T-helper 2 cell treated with Interferon-gamma antibody and Interleukin-4, amounts not matched to agents 5 μg/mL and 100 μg/mL, for 36 hours (primary cell): ENCODE results near the gene CAPN12.

ENCODE experiments used
- DNase-seq: peaks from one replicate; pipeline ENCODE4 v3.0.0; 2021; ENCODE audit warnings: low spot score
- H3K27ac Mint-ChIP-seq: one replicate; pipeline ENCODE4 v1.8.0; 2021; ENCODE audit warnings: mild to moderate bottlenecking, mixed read lengths
- H3K27me3 Mint-ChIP-seq: one replicate; pipeline ENCODE4 v1.8.0; 2021; ENCODE audit warnings: low read depth, mixed read lengths
- H3K36me3 Mint-ChIP-seq: one replicate; pipeline ENCODE4 v1.8.0; 2021; ENCODE audit warnings: low read depth, mixed read lengths
- H3K4me1 Mint-ChIP-seq: one replicate; pipeline ENCODE4 v1.8.0; 2021; ENCODE audit warnings: low read depth, mixed read lengths
- H3K4me3 Mint-ChIP-seq: one replicate; pipeline ENCODE4 v1.8.0; 2022; ENCODE audit warnings: mild to moderate bottlenecking, moderate library complexity, mixed read lengths
- H3K9me3 Mint-ChIP-seq: one replicate; pipeline ENCODE4 v1.8.0; 2021; ENCODE audit warnings: mixed read lengths

CAPN12 gene

GRCh38 chr19:38721496-38721895 is 22.8 kb downstream of the CAPN12 start:
- Mint-ChIP-seq H3K27ac (no peak overlapping the region), H3K9me3 (no peaks in the 10 kb centered on the region), H3K36me3 (peaks cover 32% of the 10 kb centered on the region), H3K27me3 (no peaks in the 10 kb centered on the region), H3K4me1 (no peaks in the 10 kb centered on the region), H3K4me3 (no peak overlapping the region)
- no peak for DNase-seq

- no peaks in the 10 kb centered on the region for H3K4me1 Mint-ChIP-seq
- H3K9me3 Mint-ChIP-seq = no peaks in the 10 kb centered on the region
- H3K36me3 Mint-ChIP-seq = peaks cover 27% of the 10 kb centered on the region
- no peak for DNase-seq
- no peaks in the 10 kb centered on the region for H3K27me3 Mint-ChIP-seq
- H3K4me3 Mint-ChIP-seq = no peak overlapping the region
- no peak overlapping the region for H3K27ac Mint-ChIP-seq
These were observed 23.6 kb downstream of the CAPN12 start for GRCh38 chr19:38720559-38721236.

- Mint-ChIP-seq H3K9me3 (no peaks in the 10 kb centered on the region), H3K4me1 (no peaks in the 10 kb centered on the region), H3K4me3 (no peak overlapping the region), H3K36me3 (peaks cover 25% of the 10 kb centered on the region), H3K27ac (no peak overlapping the region), H3K27me3 (no peaks in the 10 kb centered on the region)
- no peak for DNase-seq
These were observed 24.3 kb downstream of the CAPN12 start for GRCh38 chr19:38719761-38720558.

GRCh38 chr19:38718747-38719543 is 25.3 kb downstream of the CAPN12 start:
- H3K27me3 Mint-ChIP-seq = no peaks in the 10 kb centered on the region
- H3K27ac Mint-ChIP-seq = no peak overlapping the region
- no peaks in the 10 kb centered on the region for H3K4me1 Mint-ChIP-seq
- DNase-seq = no peak
- no peak overlapping the region for H3K4me3 Mint-ChIP-seq
- peaks cover 27% of the 10 kb centered on the region for H3K36me3 Mint-ChIP-seq
- H3K9me3 Mint-ChIP-seq = no peaks in the 10 kb centered on the region

- no peak overlapping the region for H3K27ac Mint-ChIP-seq
- H3K36me3 Mint-ChIP-seq = peaks cover 22% of the 10 kb centered on the region
- H3K4me3 Mint-ChIP-seq = no peak overlapping the region
- no peaks in the 10 kb centered on the region for H3K9me3 Mint-ChIP-seq
- no peaks in the 10 kb centered on the region for H3K4me1 Mint-ChIP-seq
- DNase-seq = no peak
- H3K27me3 Mint-ChIP-seq = no peaks in the 10 kb centered on the region
These were observed 26.4 kb downstream of the CAPN12 start for GRCh38 chr19:38717855-38718254.

- no peaks in the 10 kb centered on the region for H3K9me3 Mint-ChIP-seq
- no peaks in the 10 kb centered on the region for H3K4me1 Mint-ChIP-seq
- no peak overlapping the region for H3K4me3 Mint-ChIP-seq
- peaks cover 18% of the 10 kb centered on the region for H3K36me3 Mint-ChIP-seq
- H3K27ac Mint-ChIP-seq = no peak overlapping the region
- no peak for DNase-seq
- no peaks in the 10 kb centered on the region for H3K27me3 Mint-ChIP-seq
These were observed 27.2 kb downstream of the CAPN12 start for GRCh38 chr19:38717051-38717450.

GRCh38 chr19:38715555-38715954 is 28.7 kb downstream of the CAPN12 start:
- H3K4me3 Mint-ChIP-seq = no peak overlapping the region
- no peaks in the 10 kb centered on the region for H3K9me3 Mint-ChIP-seq
- H3K36me3 Mint-ChIP-seq = peaks cover 22% of the 10 kb centered on the region

GRCh38 chr19:38714354-38714778 is 29.9 kb downstream of the CAPN12 start:
- Mint-ChIP-seq H3K27ac (no peak overlapping the region), H3K4me1 (no peaks in the 10 kb centered on the region), H3K9me3 (no peaks in the 10 kb centered on the region), H3K27me3 (no peaks in the 10 kb centered on the region), H3K4me3 (no peak overlapping the region), H3K36me3 (peaks cover 25% of the 10 kb centered on the region)
- no peak for DNase-seq

More at GRCh38 chr19:38715555-38715954, 28.7 kb downstream of the CAPN12 start:
- H3K27ac Mint-ChIP-seq = no peak overlapping the region
- DNase-seq = no peak
- H3K27me3 Mint-ChIP-seq = no peaks in the 10 kb centered on the region
- no peaks in the 10 kb centered on the region for H3K4me1 Mint-ChIP-seq

GRCh38 chr19:38713865-38714264 is 30.4 kb downstream of the CAPN12 start:
- Mint-ChIP-seq H3K36me3 (peaks cover 27% of the 10 kb centered on the region), H3K27me3 (no peaks in the 10 kb centered on the region), H3K4me1 (no peaks in the 10 kb centered on the region), H3K27ac (no peak overlapping the region), H3K4me3 (no peak overlapping the region), H3K9me3 (no peaks in the 10 kb centered on the region)
- DNase-seq = no peak

- Mint-ChIP-seq H3K4me3 (no peak overlapping the region), H3K27me3 (no peaks in the 10 kb centered on the region), H3K4me1 (no peaks in the 10 kb centered on the region), H3K9me3 (no peaks in the 10 kb centered on the region), H3K36me3 (peaks cover 30% of the 10 kb centered on the region), H3K27ac (no peak overlapping the region)
- DNase-seq = no peak
These were observed 31.0 kb downstream of the CAPN12 start for GRCh38 chr19:38713227-38713649.

- H3K4me1 Mint-ChIP-seq = no peaks in the 10 kb centered on the region
- H3K9me3 Mint-ChIP-seq = no peaks in the 10 kb centered on the region
- no peaks in the 10 kb centered on the region for H3K27me3 Mint-ChIP-seq
- no peak overlapping the region for H3K27ac Mint-ChIP-seq
- H3K36me3 Mint-ChIP-seq = peaks cover 28% of the 10 kb centered on the region
- no peak for DNase-seq
- H3K4me3 Mint-ChIP-seq = no peak overlapping the region
These were observed 32.0 kb downstream of the CAPN12 start for GRCh38 chr19:38712161-38712748.

GRCh38 chr19:38711726-38712153 is 32.5 kb downstream of the CAPN12 start:
- Mint-ChIP-seq H3K9me3 (no peaks in the 10 kb centered on the region), H3K27me3 (no peaks in the 10 kb centered on the region), H3K36me3 (peaks cover 31% of the 10 kb centered on the region), H3K4me3 (no peak overlapping the region), H3K27ac (no peak overlapping the region), H3K4me1 (no peaks in the 10 kb centered on the region)
- no peak for DNase-seq

- Mint-ChIP-seq H3K4me3 (no peak overlapping the region), H3K9me3 (no peaks in the 10 kb centered on the region), H3K4me1 (no peaks in the 10 kb centered on the region), H3K36me3 (peaks cover 32% of the 10 kb centered on the region), H3K27me3 (no peaks in the 10 kb centered on the region), H3K27ac (no peak overlapping the region)
- no peak for DNase-seq
These were observed 33.1 kb downstream of the CAPN12 start for GRCh38 chr19:38710928-38711725.
